ENCODE data around the gene CLIC3.

GRCh38 chr9:137026828-137027227 lies 30.5 kb upstream of the CLIC3 start:
- TF ChIP-seq CTCF (IDR thresholded peaks at IDR 0.05; ENCODE audit: low read length) (no peak), EZH2 (optimal IDR thresholded peaks at IDR 0.05; ENCODE audit: low read depth, low read length) (no peak), EZH2phosphoT487 (IDR thresholded peaks at IDR 0.05; ENCODE audit: low read length) (no peak)
